Measurements from ENCODE around the gene PHLPP2.
"Not testable (repeated sequence)": the region's sequence is repeated elsewhere in the genome, so short reads cannot be mapped to it uniquely, and the experiment has no call there.

PHLPP2 gene

GRCh38 chr16:71600822-71601221 is 123.7 kb downstream of the PHLPP2 start:
- DNase-seq, result no peak
- no peak overlapping the region for H2AFZ ChIP-seq (ENCODE audit: low read depth, low read length)
- no peak overlapping the region for H3K27ac ChIP-seq (ENCODE audit: low read length)
- no peak for ATAC-seq (ENCODE audit: insufficient read depth, low read depth)
- no peak overlapping the region for H3K4me3 ChIP-seq (ENCODE audit: low read depth in 1 of 2, low read length in 2 of 2)
- H3K79me2 ChIP-seq (ENCODE audit: insufficient read depth, low read length), result no peaks in the 10 kb centered on the region
- no peaks in the 10 kb centered on the region for H3K4me1 ChIP-seq (ENCODE audit: insufficient read depth, low read length)
- H3K27me3 ChIP-seq (ENCODE audit: insufficient read depth, low read length, poor library complexity), result no peaks in the 10 kb centered on the region
- TF ChIP-seq CTCF (IDR thresholded peaks at IDR 0.05; ENCODE audit: borderline replicate concordance, extremely low read depth, low read length, poor library complexity, severe bottlenecking) (no peak), EZH2 (IDR thresholded peaks at IDR 0.05; ENCODE audit: borderline replicate concordance, low read depth, low read length, severe bottlenecking) (no peak)
- no peaks in the 10 kb centered on the region for H3K9me3 ChIP-seq (ENCODE audit: insufficient read depth, low read length, severe bottlenecking)
- H3K36me3 ChIP-seq (ENCODE audit: insufficient read depth, low read length), result no peaks in the 10 kb centered on the region
- no peak overlapping the region for H3K9ac ChIP-seq (ENCODE audit: low read depth, low read length)
- no peak overlapping the region for H3K4me2 ChIP-seq (ENCODE audit: insufficient read depth, low read length)
- H4K20me1 ChIP-seq (ENCODE audit: insufficient read depth, low read length), result no peaks in the 10 kb centered on the region

- not testable (repeated sequence) for H2AFZ ChIP-seq (ENCODE audit: low read depth, low read length); H3K27me3 ChIP-seq (ENCODE audit: insufficient read depth, low read length, poor library complexity); H3K27ac ChIP-seq (ENCODE audit: low read length); H3K9ac ChIP-seq (ENCODE audit: low read depth, low read length); H3K36me3 ChIP-seq (ENCODE audit: insufficient read depth, low read length); H3K4me2 ChIP-seq (ENCODE audit: insufficient read depth, low read length); H3K79me2 ChIP-seq (ENCODE audit: insufficient read depth, low read length); H3K4me3 ChIP-seq (ENCODE audit: low read depth in 1 of 2, low read length in 2 of 2); H4K20me1 ChIP-seq (ENCODE audit: insufficient read depth, low read length); DNase-seq; ATAC-seq (ENCODE audit: insufficient read depth, low read depth); H3K4me1 ChIP-seq (ENCODE audit: insufficient read depth, low read length); H3K9me3 ChIP-seq (ENCODE audit: insufficient read depth, low read length, severe bottlenecking)
These were observed 126.1 kb downstream of the PHLPP2 start for GRCh38 chr16:71598426-71598825.

- not testable (repeated sequence) for H2AFZ ChIP-seq (ENCODE audit: low read depth, low read length); H3K4me3 ChIP-seq (ENCODE audit: low read depth in 1 of 2, low read length in 2 of 2); H3K9me3 ChIP-seq (ENCODE audit: insufficient read depth, low read length, severe bottlenecking); H3K79me2 ChIP-seq (ENCODE audit: insufficient read depth, low read length); DNase-seq; H3K27ac ChIP-seq (ENCODE audit: low read length); H3K4me2 ChIP-seq (ENCODE audit: insufficient read depth, low read length); H3K36me3 ChIP-seq (ENCODE audit: insufficient read depth, low read length); H3K27me3 ChIP-seq (ENCODE audit: insufficient read depth, low read length, poor library complexity); H3K4me1 ChIP-seq (ENCODE audit: insufficient read depth, low read length); ATAC-seq (ENCODE audit: insufficient read depth, low read depth); H3K9ac ChIP-seq (ENCODE audit: low read depth, low read length); H4K20me1 ChIP-seq (ENCODE audit: insufficient read depth, low read length)
These were observed 129.1 kb downstream of the PHLPP2 start for GRCh38 chr16:71595340-71595826.

Measured in DND-41 (cell line).